HG03097 (cell line): Measurements from ENCODE around the gene LORICRIN.
"Not testable (repeated sequence)": the region's sequence is repeated elsewhere in the genome, so short reads cannot be mapped to it uniquely, and the experiment has no call there.

Experiments used
- ATAC-seq: cut with Tn5 transposase; IDR thresholded peaks from one replicate; pipeline ENCODE4 v1.9.1; 2021; ENCODE audit not compliant: unreplicated experiment, low FRiP score

LORICRIN gene, protein sequence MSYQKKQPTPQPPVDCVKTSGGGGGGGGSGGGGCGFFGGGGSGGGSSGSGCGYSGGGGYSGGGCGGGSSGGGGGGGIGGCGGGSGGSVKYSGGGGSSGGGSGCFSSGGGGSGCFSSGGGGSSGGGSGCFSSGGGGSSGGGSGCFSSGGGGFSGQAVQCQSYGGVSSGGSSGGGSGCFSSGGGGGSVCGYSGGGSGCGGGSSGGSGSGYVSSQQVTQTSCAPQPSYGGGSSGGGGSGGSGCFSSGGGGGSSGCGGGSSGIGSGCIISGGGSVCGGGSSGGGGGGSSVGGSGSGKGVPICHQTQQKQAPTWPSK

DNA sequence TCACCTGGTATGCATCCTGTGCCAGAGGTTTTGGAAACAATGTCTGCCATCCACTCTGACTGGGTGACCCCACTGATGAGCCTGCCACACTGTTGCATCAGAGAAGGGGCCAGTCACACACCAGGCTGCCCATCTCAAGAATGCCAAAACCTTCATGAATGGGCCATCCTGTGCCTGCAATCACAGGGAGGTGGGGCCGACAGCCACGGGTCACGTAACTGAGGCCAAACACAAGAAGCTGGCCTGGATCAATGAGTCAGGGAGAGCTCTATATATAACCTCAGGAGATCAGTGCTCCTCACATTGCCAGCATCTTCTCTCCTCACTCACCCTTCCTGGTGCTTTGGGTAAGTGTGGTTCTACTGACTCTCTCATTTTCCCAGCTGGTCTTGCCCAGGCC is at the start of gene LORICRIN:
Gene LORICRIN, plus strand, starts transcription at position 301 of the 400 bp plus-strand sequence. CDS start 1,263 bp downstream, outside the sequence.
- ATAC-seq = no peak

DNA sequence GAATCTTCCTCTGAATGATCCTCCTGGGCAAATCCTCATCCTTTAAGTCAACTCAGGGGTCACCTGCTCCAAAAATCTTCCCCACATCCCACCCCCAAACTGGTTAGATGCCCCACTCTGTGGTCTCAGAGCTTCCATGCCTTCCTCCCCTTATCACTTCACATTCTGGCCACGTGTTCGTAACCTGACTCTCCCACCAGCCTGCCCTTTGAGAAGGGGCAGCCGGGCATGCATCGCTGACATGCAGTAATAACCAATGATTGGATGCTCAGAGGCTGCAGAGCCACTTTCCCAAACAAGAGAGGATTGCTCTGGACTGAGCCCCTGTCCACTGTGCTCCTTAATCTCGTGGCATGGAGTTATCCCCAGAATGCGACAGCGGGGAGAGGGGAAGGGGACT is 49.3 kb upstream of the LORICRIN start:
- ATAC-seq = no peak

DNA sequence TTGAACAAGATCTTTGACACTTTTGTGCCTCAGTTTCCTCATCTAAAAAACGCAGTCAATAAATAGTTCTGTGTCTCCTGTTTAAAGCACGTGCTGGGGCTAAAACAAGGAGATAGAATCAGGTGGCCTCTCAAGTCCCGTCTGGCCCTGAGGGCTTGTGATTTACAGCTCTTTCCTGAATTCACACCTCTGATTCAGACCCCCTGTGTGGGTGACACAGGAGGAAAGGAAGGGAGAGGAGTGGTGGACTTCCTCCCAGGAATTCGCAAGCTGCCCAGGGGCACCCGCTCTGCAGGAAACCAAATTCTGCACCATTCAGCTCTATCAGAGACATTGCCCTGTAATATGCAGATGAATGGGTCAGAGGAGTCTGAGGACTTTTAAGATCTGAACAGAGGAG is 47.3 kb upstream of the LORICRIN start:
- ATAC-seq = no peak

DNA sequence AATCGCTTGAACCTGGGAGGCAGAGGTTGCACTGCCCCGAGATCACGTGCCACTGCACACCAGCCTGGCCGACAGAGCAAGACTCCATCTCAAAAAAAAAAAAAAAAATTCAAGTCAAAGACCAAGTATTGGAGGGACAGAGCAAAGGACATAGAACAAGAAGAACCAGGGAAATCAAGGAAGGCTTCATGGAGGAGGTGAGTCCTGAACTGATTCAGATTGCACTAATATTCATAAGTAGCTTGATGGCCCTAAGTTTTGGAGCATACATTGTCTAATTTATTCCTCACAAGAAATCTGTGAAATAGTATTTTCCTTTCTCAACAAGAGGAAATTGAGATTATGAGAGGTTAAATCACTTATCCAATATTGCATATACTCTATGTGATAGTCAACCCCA is 46.0 kb upstream of the LORICRIN start:
- no peak for ATAC-seq

DNA sequence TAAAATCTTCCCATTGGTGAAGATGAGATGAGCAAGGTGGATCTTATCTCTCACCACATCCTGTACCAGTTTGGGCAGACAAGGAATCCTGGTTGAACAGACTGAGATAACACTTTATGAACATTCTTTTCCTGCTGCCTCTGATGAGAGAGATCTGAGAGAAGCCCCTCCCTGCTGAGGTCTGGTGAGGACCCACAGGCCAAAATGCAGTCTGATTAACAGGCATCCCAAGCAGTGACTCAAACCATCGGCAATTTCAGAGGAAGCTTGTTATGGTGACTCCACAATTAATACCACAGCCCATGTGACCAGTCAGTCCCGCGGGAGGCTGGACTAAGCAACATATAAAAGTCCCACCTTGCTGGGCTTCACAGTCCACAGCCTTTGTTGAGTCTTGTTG is 42.3 kb upstream of the LORICRIN start, which contains the start of gene PRR9:
Gene PRR9, plus strand, starts transcription at position 373 of the 400 bp plus-strand sequence. CDS start 561 bp downstream, outside the sequence.
- ATAC-seq = no peak

DNA sequence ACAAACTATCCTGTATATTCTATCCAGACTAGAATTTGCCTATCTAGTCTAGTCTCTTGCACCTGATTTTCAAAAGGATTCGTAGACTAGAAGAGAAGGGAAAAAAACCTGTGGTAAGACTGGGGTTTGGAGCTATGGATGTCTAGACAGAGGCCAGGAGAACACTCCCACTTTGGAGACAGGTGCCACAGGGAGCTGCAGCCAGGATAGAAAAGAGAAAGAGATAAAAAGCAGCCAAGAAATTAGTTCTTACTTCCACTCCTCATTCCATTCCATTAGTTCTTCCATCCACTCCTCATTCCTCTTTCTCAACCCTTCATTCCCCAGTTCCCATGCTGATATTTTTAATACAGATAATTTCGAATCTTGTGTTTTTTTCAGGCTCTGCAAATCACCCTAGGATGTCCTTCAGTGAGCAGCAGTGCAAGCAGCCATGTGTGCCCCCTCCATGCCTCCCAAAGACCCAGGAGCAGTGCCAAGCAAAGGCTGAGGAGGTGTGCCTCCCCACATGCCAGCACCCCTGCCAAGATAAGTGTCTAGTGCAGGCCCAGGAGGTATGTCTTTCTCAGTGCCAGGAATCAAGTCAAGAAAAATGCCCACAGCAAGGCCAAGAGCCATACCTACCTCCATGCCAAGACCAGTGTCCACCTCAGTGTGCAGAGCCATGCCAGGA is 41.6 kb upstream of the LORICRIN start:
- no peak for ATAC-seq

DNA sequence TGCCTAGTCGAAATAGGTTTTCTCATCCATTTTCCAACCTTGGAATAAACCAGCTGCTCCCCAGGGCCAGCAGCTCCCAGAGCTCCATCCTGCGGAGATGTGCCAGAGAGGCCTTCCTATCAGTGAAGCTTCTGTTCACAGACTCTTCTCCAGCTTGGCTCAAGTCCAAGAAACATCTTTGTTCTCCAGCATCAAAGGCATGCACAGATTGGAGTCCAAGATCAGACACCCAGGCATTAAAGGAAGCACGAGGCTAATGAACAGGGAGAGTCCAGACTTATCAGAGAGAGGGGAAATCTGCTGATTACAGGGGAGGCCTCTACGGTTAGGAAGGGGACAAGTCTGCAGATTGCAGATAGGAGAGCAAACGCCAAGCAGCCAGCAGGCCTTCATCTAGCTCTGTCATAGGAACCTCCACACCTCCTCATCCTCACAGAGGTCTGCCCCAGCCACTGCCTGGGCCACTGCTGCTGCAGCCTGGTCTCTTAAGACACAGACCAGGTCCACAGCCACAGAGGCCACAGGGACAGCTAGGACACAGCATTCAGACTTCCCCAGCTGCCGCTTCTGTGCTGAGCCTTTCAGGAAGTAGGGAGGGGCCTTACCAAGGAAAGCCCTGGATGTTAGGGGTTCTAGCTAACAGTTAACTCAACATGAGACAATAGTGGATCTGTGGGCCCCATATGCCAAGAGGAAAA is 38.7 kb upstream of the LORICRIN start:
- no peak for ATAC-seq

DNA sequence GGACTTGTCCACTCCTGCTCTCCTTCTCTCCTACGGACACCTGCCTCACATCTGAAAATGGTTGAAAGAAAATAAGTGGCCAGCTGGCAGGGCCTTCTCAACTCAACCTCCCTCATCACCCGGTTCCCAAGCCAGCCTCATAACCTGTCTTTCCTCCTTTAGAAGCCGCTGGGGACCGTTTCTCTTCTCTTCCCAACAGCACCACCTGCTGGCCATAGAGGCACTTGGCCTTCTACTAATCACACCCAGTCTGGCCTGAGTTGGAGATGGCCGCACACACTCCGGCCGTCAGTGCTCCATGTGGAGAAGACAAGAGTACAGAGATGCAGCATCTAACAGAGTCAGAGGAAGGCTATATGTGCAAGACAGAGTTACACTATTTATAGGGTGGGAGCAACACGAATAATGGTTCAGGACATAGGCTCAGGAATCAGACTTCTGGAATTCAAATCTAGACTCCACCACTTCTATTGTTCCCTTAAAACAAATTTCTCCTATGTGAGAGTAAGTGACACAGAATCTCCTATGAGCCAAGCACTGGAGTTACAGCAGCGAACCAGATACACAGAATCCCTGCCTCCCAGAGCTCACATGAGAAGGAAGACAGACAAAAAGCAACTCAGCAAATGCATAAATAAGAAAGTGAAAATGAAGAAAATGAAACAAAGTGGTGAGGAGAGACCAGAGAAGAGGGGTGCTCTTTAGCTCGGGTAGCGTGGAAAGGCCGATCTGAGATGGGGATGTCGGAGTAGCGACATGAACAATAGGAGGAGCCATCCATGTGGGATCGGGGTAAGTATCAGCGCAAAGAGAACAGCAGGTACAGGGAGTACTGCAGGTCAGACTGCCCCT is 36.2 kb upstream of the LORICRIN start:
- ATAC-seq = peak; percentile 54

DNA sequence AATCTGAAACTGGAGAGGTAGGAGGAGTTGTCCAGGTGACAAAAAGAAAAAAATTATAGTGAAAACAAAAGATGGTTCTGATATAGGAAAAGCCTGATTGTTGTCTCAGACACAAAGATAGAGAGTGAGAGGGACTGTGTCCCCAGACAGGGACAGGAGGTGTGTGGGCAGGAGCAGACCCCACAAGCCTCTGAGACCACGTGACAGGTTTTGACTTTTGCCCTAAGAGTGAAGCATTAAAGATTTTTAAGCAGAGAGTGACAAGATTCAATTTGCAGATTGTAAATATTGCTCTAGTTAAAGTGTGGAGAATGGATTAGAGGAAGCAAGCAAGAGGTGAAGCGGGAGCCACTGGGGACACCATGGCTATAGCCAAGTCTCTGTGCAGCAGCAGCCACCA is 31.7 kb upstream of the LORICRIN start:
- no peak for ATAC-seq

DNA sequence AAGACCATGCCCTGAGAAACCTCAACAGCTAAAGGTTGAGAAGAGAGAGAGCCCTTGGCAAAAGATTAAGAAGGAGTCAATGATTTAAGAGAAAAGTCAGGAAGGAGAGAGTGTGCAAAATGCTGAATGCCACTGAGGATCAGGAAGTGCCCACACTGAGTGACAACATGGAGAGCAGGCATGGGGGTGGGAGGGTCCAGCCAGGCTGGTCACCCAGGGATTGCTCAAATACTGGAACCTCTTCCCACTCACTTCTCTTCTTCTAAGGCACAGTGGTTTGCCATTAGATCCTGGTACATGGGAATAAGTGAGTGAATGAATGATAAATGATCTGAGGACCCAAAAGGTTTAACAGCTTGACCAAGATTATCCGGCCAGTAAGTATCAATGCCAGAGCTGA is 31.0 kb upstream of the LORICRIN start:
- ATAC-seq = no peak

DNA sequence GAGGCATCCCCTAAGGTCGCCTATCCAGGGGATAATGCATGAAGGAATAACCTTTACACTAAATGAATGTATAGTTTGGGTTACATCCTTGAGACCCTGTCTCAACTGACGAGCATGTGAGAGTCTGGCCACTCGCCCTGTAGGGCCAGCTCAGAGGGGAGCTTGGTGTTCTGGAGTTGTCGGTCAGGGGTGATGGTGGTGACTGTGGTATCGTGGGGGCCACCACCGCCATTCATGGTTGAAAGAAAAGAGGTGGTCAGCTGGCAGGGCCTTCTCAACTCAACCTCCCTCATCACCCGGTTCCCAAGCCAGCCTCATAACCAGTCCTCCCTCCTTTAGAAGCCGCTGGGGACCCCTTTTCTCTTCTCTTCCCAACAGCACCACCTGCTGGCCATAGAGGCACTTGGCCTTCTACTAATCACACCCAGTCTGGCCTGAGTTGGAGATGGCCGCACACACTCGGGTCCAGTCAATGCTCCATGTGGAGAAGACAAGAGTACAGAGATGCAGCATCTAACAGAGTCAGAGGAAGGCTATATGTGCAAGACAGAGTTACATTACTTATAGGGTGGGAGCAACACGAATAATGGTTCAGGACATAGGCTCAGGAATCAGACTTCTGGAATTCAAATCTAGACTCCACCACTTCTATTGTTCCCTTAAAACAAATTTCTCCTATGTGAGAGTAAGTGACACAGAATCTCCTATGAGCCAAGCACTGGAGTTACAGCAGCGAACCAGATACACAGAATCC is 30.2 kb upstream of the LORICRIN start:
- ATAC-seq = not testable (repeated sequence)

DNA sequence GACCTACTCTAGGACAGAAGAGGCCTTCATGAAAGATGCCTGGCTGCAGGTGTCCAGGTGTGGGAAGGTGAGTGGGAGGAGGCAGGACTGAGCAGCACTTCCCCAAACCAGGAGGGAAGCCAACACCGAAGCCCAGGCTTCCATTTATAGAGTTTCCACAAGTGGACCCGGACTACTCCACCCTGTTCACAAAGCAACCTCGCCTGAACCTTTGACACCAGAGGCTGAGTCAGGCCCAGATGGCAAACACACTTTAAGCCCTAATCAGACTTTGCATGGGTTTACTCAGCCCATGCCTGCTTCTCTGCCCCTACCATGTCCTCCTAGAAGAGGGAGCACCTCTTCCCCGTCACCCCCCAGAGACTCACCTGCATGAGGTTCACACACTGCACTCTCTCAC is 28.1 kb upstream of the LORICRIN start:
- ATAC-seq = no peak

DNA sequence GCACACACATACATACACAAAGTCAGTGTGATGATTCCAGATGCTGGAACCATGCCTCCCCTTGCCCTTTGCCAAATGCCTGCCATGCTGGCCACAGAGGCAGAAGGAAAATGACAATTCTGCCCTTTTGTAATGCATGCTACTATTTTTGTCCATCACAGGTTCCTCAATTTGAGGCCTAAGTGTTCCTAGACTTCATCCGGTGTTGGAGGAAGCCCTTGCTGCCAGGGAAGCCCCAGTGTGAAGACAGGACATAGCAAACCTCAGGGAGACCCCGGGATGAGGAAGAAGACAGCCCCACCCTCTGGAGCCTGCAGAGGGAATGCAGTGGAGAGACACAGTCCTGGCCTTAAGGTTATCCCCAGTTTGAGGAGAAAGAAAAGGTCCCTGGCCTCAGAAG is 27.7 kb upstream of the LORICRIN start:
- ATAC-seq = no peak

DNA sequence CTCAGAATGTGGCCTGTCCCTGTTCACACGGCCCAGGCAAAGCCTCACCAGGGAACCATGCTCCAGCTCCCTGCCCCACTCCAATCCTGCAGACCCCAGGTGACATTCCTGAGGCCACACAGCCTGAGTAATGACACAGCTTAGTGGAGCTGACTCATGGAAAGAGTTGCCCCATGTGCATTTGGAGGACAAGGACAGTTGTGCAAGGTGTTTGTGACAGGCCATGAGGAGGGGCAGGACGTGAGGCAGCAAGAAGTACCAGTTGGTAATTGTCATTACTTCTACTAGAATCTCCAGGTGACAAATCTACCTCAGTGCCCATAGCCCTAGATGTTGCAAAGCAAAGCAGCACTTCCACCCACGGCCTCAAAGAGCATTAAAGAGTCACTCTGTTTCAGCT is 26.9 kb upstream of the LORICRIN start:
- ATAC-seq = no peak

DNA sequence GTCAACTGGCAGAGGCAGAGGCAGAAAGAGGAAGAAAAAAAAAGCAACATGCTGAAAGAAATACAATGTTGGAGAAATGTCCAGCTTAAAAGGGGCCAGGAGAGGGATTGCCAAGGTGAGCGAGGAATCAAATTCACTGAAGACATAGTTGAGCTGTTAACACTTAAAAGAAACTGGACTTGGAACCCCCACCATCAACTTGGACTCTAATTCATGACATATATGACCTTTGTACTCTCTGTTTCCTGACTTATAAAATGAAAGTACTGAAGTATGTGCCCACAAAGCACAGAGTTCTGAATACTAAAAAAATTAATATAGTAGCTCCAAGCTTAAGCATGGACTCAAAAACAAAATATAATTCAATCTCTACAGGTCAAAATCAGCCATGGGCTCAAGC is 26.0 kb upstream of the LORICRIN start:
- no peak for ATAC-seq

DNA sequence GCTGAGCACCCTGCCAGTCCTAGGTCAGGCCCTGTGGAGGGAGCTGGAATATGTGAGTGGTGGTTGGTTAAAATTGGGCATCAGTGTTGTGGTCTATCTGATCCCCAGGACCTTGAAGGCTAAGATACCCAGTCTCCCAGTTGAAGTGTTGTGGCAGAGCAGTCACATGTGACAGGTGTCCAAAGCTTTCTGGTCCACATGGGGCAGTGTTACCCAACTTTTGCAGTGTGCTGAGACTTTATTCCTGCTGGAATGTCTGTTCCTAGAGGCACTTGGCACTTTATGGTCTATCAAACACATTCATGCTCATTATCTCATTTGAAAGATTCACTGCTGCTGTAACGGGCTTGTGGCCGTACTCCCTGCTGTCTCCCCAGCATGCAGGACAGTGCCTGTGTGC is 21.0 kb upstream of the LORICRIN start:
- no peak for ATAC-seq

DNA sequence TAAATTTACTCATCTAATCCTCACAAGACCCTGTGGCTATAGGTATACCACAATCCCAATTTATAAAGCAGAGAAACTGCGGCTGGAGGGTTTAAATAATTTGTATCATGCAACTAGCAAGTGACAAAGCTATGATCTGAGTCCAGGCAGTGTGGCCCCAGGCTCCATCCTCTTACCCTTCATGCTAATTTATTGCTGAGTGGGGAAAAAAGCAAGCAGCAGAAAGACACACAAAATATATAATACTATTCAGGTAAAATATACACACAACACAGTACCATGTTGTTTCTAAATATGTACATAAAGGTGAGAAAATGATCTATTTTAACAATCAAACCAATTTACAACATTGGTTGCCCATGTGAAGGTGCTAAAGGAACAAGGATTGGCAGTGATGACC is 17.3 kb upstream of the LORICRIN start:
- ATAC-seq = no peak

DNA sequence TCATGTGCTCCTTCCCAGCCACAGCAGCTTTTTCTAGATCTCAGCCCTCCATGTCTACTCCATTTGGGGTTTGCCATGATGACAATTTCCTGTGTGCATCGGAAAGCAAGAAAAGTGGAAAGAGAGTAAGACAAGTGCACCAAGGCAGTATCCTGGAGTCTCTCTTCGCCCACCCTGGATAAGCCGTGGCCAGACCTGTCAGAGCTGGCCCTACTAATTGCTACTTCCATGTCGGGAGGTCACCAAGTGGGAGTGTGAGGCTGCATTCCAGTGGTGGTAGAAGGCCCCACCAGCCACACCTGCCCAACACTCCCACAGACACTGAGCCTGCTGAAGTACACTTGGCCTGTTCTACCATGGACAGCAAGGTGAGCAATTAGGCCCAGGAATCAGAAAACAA is 14.0 kb upstream of the LORICRIN start:
- ATAC-seq = no peak

DNA sequence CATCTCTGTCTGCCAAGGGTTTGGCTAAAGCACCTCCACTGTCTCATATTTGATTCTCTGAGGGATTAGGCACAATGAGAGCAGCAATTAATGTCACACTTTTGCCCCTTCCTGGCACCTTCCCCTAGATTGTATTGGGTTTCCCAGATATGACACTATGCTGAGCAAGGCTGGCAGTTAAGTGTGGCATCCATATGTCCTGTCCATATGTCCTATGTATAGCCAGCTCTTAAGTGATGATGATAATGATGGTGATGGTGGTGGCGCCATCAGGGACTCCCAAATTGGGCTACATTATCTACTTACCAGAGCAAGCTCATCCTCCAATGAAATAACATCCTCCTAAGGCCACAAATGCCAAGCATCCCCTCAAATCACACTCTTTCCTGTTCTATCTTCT is 13.5 kb upstream of the LORICRIN start:
- ATAC-seq = no peak

DNA sequence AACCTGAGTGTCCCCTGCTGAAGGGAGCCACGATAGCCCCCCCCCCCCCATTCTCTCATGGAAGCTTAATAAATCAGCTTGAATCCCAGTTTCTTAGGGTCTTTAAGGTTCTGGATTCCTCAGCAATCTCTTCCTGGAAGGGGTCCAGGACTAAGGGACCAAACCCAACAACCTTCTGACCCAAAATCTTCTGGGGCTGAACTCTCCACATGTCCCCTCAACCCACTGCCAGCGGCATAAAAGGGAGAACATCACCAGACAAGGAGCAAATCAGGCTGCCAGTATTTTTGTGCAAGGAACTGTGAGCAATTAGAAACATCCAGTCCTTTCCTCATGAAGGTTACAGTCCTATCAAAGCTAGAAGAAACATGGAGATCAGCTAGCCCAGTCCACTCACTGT is 12.7 kb upstream of the LORICRIN start:
- no peak for ATAC-seq
